PFSK-1 (cell line): Measurements from ENCODE around the gene FAT4.

Source experiments
- FOXP2 ChIP-seq: optimal IDR thresholded peaks from 2 replicates; pipeline ENCODE3; 2011; ENCODE audit warnings: borderline replicate concordance, control low read depth, inconsistent platforms; ENCODE audit not compliant: insufficient read depth; ENCODE audit errors: extremely low read length, extremely low read depth
- POLR2AphosphoS5 ChIP-seq: IDR thresholded peaks from 2 replicates; pipeline ENCODE4 v1.6.1; 2012; ENCODE audit warnings: low read depth, mild to moderate bottlenecking, control low read depth, low read length, moderate library complexity
- SIN3A ChIP-seq: IDR thresholded peaks from 2 replicates; pipeline ENCODE4 v1.6.1; 2012; ENCODE audit warnings: mild to moderate bottlenecking, low read length, moderate library complexity, borderline replicate concordance; ENCODE audit not compliant: insufficient read depth
- TAF1 ChIP-seq: IDR thresholded peaks from 2 replicates; pipeline ENCODE4 v1.6.1; 2012; ENCODE audit warnings: low read length, control low read depth, borderline replicate concordance; ENCODE audit not compliant: insufficient read depth
- TF ChIP-seq, protein P1 (sequence below), 2 experiments: IDR thresholded peaks; 2 replicates each; pipeline versions ENCODE4 v1.6.1 to v1.8.0; 2011 to 2012; ENCODE audit warnings: low read depth in 2 of 2, low read length in 2 of 2, control low read depth in 1 of 2, inconsistent platforms in 1 of 2, mild to moderate bottlenecking in 1 of 2, moderate library complexity in 1 of 2; ENCODE audit not compliant: insufficient read depth in 1 of 2

- TF ChIP-seq SIN3A: no peak
- TF ChIP-seq, protein P1, sequence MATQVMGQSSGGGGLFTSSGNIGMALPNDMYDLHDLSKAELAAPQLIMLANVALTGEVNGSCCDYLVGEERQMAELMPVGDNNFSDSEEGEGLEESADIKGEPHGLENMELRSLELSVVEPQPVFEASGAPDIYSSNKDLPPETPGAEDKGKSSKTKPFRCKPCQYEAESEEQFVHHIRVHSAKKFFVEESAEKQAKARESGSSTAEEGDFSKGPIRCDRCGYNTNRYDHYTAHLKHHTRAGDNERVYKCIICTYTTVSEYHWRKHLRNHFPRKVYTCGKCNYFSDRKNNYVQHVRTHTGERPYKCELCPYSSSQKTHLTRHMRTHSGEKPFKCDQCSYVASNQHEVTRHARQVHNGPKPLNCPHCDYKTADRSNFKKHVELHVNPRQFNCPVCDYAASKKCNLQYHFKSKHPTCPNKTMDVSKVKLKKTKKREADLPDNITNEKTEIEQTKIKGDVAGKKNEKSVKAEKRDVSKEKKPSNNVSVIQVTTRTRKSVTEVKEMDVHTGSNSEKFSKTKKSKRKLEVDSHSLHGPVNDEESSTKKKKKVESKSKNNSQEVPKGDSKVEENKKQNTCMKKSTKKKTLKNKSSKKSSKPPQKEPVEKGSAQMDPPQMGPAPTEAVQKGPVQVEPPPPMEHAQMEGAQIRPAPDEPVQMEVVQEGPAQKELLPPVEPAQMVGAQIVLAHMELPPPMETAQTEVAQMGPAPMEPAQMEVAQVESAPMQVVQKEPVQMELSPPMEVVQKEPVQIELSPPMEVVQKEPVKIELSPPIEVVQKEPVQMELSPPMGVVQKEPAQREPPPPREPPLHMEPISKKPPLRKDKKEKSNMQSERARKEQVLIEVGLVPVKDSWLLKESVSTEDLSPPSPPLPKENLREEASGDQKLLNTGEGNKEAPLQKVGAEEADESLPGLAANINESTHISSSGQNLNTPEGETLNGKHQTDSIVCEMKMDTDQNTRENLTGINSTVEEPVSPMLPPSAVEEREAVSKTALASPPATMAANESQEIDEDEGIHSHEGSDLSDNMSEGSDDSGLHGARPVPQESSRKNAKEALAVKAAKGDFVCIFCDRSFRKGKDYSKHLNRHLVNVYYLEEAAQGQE (IDR thresholded peaks at IDR 0.05; ENCODE audit: insufficient read depth in 1 of 2, low read depth in 2 of 2, low read length in 2 of 2): no peak
- no peak for TF ChIP-seq POLR2AphosphoS5
- no peak for TF ChIP-seq TAF1
- TF ChIP-seq FOXP2: no peak
Observed at GRCh38 chr4:125323654-125324053, 8.9 kb downstream of the FAT4 start.
